ENCODE data around the gene APC.

- no peak for TF ChIP-seq POLR2AphosphoS5 (IDR thresholded peaks at IDR 0.05; ENCODE audit: low read depth, low read length)
- no peak for TF ChIP-seq CTCF (IDR thresholded peaks at IDR 0.05)
- no peak for TF ChIP-seq TCF7L2 (IDR thresholded peaks at IDR 0.05; ENCODE audit: low read depth, low read length)
- no peak for TF ChIP-seq REST (IDR thresholded peaks at IDR 0.05; ENCODE audit: insufficient read depth in 1 of 2, low read depth in 2 of 2, low read length in 1 of 2)
- TF ChIP-seq SIN3A (IDR thresholded peaks at IDR 0.05; ENCODE audit: borderline replicate concordance, insufficient read depth, low read depth, low read length), result no peak
These were observed 29.5 kb upstream of the APC start for GRCh38 chr5:112708103-112708622.
